Putamen (tissue), 1 donor: Measurements from ENCODE around the gene SEMA5A.
"Not testable (repeated sequence)": the region's sequence is repeated elsewhere in the genome, so short reads cannot be mapped to it uniquely, and the experiment has no call there.

Source experiments
- DNase-seq: peaks from one replicate; pipeline ENCODE4 v3.0.0-alpha.2; 2016; ENCODE audit warnings: low spot score

Gene SEMA5A

DNA sequence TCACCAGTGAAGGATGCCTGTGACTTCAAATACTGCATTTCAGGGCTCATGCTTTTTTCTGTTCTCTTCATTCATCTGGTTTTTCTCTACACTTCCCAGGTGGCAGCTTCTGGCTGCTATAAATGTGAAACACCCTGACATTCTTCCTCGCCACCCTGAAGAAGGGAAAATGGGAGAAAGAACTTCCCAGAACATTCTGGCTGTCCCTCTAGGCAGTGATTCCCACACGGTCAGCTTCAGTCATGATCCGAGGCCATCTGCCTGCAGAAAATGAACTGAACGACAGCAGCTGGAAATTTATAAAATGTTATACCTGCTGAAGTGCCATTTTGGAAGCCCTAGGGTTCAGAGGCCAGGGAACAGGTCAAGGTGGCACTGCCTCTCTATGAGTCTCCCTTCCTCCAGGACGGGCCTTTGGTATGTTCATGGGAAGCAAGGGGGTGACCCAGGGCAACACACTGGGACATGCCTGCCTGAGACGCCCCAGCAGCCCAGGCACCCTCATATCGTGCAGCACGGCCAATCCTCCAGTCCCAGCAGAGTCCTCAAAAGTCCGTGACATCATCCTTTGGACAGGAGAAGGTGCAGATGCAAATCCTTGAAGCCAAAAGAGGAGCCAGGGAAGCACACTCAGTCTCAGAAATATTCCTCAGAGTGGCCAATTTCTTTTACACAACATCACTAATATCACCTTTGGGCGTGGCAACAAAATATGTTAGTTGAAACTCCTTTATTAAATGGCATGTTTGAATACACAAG is 107.1 kb downstream of the SEMA5A start:
- no peak for DNase-seq

DNA sequence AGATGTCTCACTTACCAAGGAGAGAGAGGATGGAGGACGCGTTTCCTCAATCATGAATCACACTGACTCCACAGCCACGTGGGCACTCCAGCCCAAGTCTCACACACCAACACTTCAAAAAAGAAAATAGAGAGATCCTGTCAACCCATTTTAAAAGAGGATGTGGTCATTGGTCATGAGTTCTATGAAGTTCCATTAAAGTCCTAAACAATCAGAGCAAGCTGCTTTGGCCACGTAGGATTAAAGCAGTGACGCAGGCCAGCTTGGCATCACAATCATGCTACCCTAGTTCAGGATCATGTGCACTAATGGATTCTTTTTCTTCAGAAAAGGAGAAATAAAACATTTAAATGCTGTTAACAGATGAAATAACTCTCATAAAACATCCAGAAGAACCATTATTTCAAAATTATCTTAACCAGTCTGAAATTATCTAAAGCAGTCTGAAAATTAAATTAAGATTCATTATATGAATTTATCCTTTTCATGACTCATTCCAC is 108.1 kb downstream of the SEMA5A start:
- peak; percentile 29 for DNase-seq

DNA sequence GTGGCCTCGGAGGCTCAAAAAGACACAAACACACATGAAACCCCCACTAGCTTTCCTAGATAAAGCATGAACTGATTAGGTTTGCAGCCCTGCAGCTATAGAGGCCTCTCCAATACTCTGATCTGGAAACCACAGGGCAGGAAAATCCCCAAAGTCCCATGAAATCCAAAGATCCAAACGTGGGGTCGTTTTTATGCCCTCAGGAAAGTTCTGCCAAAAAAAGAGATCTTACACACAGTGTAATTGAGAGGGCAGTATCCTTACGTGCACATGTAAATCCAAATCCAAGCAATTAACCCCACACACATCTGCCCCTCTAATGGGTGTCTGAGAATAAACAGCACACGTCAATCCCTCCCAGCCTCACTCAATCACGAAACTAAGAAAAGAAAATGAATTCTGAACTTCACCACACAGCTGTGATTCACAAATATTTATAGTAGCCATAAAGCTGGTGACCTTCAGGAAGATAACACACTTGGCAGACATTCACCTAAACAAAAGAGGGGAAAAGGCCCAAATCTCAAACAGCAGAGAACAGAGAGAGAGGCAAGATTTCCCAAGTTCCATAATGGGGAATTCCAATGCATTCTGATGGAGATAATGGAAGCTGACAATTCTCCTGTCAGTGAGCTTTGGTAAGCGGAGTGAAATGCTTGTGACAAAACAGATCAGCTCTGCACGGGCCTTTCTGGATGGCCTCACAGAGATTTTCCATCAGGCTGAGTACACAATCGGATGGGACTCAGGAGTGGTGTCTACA is 114.2 kb downstream of the SEMA5A start:
- no peak for DNase-seq

DNA sequence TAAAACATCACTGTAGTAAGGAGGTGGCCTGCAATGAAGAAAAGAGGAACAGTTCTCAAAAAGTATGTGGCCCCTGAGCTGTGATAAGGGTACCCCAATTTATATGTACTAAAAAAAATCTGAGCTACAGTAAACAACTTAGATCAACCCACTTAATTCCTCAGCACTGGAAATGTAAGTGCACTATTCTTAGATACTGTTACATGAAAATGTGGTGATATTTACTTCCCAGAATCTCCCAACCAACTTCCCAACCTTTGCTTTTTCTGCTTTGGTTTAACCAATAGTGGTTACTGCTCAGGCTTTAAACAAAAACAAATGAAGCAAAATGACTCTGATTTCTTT is 114.8 kb downstream of the SEMA5A start:
- no peak for DNase-seq

DNA sequence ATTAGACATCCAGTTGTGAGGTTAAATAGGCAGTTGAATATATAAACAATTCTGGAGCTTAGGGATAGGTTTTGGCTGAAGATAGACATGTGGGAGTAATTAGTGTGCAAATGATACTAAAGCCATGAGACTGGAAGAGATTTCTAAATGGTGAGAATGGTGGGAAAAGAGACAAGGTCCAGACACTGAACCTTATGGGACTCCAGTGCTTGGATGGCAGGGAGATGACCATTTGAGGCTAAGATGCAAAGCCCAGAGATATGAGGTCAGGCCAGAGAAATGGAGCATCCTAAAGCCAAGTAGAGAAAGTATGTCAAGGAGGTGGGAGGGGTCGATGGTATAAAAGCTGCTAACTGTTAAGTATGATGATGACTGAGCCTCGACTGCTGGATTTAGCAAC is 115.6 kb downstream of the SEMA5A start:
- DNase-seq: no peak

DNA sequence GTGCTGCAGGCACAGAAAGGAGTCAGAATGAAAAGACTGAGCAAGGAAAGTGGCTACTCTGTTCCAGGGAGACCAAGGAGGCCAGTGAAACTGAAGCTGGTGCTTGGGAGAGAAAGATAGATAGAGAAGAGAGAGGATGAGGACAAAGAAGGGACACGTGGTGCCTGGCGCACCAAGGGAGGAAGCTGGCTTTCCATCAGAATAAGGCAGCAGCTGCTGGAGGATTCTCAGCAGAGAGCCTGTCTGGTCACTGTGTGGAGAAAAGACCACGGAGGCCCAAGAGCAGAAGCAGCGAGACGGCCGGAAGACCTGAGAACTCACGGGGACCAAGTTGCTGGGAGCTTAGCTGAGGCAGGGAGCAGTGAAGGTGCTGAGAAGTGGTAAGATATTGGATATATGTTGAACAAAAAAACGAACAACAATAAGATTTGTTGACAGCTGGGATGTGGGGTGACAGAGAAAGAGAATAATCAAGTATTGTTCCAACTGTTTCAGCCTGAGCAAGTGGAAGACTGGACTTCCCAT is 116.1 kb downstream of the SEMA5A start:
- DNase-seq: peak; percentile 21

DNA sequence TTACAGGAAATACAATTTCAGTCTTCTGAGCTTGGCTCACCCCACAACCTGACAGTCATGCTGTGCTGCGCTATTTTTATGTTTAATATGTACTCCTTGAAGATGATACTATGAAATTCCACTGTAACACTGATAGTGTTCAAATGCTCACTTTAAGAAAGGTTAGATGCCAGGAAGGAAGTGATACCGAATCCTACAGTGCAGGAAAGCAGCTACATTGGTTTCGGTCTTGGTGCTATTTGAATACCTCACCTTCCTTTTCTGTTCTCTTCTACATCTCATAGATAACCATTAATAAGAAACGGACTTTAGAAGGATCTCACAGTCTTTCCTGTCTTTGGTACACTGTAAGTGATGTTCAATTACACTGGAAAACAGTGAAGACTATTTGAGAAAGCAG is 117.6 kb downstream of the SEMA5A start:
- DNase-seq: no peak

DNA sequence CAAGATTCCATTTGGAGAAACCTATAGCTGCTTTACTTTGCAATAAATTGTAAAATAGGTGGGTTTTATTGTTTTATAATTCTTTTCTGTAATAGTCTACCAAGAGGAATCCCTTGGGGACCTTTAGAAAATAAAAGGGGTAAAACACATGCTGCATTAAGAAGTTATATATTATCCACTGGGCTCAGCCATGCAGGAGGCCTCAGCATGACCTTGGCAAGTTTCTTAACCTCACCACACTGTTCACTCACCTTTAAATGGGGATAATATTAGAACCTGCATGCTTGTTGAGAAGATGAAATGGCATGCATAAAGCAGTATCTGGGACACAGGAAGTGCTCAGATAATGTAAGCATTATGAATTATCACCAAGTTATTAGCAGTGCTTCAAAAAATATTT is 120.2 kb downstream of the SEMA5A start:
- DNase-seq: no peak

DNA sequence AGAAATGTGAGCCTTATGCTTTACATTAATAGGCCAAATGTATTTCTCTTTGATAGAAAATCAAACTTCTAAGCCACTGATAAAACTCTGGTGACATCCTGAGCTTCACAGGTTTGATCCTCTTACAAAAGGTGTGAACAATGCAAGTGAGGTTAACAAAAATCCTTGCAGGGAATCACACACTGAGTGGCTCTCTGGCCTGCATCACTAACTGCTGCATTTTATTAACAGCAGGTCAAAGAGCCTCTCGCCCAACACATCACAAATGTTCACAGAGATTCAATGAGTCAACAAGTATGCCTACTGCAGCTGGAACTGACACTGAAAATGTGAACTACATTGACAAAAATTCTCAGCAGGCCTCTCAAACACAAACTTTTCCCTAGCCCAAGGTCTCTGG is 122.3 kb downstream of the SEMA5A start:
- no peak for DNase-seq

DNA sequence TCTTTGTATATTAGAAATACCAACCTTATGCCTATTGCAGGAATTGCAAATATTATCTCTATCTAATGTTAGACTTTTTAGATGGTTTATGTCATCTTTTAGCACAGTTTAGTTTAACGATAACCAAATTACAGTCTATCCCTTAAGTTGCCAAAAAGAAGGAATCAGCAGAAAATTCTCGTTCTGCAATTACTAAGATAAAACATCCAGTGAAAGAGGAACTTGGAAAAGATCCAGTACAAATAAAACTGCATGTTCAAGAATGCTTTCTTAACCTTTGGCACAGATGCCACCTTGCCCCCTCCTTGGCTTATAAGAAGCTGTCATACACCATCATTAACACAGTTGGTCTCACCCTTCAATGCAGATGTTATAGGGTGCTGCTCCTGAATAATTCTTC is 124.0 kb downstream of the SEMA5A start:
- DNase-seq: no peak

DNA sequence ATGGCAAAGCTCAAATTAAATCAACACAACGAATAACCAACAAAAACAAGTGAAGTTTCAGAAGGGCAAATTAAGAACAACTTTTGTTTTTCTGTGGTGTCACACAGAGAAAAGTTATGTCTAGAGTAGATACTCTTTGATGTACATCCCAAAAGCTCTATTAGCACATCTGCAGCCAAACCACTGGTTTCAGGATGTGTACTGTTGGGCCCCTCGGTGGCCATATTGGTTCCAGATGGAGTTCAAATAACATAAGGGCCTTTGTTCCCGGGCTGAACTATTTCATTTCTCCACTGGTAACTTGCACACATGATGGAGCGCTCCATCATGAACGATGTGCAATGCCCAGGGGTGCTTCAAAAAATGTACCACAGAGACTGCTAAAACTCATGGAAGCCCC is 126.1 kb downstream of the SEMA5A start:
- DNase-seq: no peak

DNA sequence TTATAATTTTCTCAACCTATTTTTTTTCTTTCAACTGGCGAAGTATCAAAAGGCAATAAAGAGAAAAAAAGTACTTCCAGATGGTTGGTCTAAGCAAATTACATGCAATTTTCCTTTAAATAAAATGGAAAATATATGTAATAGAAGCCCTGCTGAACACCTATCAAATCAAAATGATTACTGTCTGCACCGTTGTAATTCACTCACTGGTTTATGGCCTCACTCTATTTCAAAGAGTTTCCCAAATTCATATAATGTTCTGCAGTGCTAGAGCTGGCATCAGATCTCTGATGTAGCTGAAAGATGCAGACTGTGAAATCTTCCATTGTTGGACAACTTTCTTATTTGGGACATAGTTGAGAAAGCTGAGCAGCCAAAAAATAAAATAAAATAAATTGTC is 130.3 kb downstream of the SEMA5A start:
- DNase-seq: no peak

DNA sequence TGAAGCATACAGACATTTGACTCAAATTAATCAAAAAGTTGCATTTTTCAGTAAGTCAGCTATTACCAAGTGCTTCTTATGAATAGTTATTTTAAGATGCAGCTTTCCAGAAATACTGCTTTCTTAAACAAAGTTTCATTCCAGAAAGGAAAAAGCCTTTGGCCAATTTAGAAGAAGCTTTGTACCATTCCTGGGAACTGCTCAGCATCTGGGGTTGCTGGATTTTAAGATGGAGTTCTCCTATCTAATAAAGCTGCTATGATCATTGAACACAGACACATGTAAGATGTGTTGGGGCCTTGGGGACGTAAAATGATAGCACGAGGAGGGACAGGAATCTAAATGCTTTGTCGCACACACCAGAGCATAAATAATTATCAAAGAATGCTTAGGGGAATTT is 130.8 kb downstream of the SEMA5A start:
- DNase-seq: no peak

DNA sequence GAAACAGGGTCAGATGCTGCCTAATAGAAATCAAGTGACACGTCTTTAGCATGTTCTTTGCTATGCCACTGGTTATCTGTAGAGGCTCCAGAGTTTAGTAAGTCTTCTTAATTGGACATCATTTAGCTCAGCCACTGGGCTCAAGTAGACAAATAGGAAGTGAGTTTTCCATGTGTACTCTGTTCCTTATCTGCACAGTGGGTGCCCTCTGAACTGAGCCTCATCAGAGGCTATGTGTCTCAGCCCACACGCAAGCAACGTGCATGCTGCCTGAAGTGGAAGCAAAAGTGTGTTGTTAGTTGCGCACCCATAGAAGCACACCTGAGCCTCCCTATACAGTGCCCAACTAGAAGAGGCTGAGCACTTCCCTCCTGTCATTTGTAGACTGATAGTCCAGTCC is 134.7 kb downstream of the SEMA5A start:
- DNase-seq: no peak

DNA sequence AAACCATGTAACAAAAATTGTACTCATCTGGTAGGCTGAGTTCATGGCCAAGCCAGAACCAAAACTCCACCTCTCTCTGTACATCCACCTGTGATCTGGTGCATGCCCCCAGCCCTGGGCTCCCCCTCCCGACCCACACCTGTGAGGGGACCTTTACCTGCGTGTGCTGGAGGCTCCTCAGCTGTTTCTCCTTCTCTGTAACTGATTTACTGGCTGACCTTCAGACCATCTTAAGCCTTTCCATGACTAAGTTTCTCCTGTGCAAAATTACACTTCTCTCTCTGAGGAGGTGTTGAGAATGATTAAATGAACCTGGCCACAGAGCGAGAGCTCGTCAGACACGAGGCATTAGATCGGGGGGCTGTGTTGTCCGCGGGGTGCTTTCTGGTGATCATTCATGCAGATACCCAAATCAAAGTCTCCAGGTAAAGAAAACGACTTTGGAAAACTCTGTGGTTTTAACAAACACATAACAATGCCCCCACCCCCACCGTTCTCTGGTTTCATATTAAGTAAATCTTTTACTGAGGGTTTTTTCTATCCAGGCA is 136.4 kb downstream of the SEMA5A start:
- DNase-seq: no peak

DNA sequence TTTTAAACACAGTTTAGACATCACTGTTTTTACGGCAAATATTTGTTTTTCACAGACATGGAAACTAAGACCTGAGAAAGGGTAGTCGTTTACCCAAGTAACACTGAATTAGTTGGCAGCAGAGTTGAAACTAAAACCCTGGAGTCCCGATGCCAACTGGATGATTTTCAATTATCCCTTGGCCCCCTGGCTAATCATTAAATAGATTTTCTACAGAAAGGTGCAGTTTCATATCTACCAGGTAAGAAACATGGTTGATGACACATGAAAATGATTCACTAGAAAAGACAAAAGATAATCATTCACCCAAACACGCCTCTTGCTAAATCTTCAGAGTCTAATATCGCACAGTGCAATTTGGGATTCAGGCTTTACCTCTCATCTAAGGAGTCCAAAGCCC is 136.9 kb downstream of the SEMA5A start:
- DNase-seq: no peak

DNA sequence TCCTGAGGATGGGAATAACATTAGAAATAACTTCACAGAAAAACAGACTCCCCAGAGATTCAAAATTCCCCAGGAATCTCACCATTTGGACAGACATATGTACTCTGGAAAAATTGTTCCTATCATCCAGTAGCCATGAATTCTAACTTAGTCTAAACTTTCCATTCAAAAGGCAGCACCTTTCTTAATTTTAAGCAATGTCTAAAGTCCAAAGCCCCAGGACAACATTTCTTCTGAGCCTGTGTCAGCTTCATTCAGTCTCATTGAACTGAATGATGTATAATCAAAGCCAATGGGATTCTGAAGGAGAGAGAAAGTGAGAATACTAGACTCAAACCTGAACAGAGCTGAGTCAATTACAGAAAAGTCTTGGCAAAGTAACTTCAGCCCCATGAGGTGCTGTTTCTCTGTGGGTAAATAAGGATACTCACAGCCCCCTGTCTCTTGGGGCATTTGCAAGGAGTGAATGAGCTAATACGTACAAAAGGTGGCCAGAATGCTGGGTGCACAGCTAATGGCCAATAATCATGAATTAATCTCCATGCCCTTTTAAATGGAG is 140.6 kb downstream of the SEMA5A start:
- DNase-seq: no peak

DNA sequence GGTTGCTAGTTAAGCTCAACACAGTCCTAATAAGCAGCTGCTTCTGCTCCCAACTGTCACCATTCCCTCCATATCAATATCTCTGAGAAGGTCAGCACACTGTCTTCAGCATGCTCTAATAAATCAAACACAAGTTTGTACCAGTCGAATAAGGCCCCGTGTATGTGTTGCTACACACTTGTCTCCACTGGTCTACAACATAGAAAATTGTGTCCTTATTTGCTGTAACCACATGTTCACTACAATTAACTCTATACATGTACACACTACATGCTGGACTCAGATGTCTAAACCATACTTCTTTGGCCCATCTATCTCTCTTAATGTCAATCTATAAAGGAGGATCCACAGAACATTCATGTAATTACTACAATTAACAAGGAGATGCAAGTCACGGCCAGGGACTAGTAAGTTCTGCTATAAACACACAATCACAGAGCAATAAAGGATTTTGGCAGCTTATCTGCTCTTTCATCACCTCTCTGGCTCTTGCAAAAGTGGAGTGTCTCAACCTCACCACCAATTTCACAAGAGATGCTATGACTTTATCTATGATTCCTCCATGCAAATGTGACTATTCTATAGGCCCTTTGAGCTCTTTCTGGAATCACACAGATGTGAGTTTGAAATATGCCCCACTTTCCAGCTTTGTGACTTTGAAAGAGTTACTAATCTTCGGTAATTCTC is 143.9 kb downstream of the SEMA5A start:
- DNase-seq: no peak

DNA sequence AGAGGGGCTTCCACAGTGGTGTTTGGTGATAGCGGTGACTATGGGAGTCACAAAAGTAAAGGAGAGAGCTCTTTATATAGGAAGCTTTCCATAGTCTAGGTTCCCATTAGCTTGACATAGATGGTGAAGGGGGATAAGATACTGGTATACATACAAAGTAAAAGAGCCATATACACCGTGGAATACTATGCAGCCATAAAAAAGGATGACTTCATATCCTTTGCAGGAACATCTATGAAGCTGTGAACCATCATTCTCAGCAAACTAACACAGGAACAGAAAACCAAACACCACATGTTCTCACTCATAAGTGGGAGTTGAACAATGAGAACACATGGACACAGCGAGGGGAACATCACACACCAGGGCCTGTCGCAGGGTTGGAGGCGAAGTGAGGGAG is 146.1 kb downstream of the SEMA5A start:
- DNase-seq: not testable (repeated sequence)

DNA sequence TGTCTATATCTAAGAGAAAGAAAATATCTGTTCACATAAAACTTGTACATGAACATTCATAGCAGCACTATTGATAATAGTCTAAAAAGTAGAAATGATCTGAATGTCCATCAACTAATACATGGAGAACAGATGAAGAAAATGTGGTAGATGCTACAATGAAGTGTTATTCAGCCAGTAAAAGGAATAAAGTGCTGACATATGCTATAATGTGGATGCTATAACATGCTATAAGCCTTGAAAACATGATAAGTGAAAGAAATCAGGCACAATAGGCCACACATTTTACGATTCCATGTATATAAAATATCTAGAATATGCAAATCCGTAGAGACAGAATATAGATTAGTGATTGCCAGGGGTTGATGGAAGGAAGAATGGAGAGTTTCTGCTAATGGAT is 146.8 kb downstream of the SEMA5A start:
- no peak for DNase-seq

DNA sequence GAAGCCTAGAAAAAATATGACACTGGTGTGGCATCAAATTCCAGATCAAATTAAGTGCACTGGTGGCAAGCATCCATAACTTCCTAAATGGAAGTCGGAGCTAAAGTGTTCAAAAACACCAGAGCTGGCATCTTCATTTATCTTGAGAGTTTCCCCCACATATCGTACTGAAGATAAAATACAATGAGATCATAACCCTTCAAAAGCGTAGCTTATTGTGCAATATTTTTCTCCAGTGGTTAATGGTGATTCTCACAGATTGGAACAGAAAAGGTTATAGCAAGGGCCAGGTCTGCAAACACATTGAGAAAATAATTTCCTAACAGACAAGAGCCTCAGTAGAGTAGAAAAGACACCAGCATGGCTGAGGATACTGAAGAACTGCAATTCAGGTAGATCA is 147.6 kb downstream of the SEMA5A start:
- no peak for DNase-seq

DNA sequence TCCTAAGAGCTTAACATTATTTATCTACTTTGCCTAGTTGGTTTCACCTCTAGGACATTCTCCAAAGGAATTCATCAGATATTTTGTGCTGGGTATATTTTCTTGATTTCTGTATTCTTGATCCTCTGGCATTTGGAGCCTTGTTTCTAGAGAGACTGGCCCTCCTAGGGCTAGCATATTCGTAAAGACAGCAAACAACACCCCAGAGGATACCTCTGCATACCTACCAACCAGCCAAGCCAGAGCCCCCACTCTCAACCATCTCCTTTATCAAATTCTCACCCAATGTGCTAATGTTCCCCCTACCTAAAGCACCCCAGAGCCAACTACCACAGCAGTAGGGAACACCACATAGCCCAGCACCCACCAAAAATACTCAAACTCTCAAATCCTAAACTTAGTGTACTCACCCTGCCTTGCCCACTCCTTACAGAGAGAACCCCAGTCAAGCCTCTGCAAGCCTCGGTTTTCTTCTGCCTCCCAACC is 149.5 kb downstream of the SEMA5A start:
- DNase-seq: no peak
